ENCODE data around the gene RNF213.
"Not testable (repeated sequence)": the region's sequence is repeated elsewhere in the genome, so short reads cannot be mapped to it uniquely, and the experiment has no call there.

RNF213 gene

DNA sequence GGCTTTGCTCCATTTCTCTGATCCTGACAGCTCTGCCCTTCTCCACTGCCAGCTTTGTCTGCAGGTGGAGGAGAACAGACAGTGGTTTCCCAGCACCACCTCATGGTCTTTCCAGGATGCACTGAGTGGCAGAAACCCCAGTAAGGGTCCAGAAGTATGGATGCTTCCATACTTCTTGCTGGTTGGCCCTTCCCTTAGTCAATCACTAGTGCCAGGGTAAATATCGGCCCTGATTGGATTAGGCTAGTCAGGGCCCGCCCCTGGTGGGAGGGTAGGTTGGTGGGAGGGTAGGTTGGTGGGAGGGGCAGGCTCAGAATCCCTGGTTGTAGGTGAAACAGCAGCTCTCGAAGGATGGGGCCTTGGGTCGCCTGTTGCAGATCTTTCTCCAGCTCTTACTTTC lies 10.2 kb downstream of the RNF213 start:
- no peak for DNase-seq (ENCODE audit: extremely low read depth, insufficient read length)
- no peaks in the 10 kb centered on the region for H3K27me3 ChIP-seq (replicated peaks; ENCODE audit: control insufficient read depth, insufficient read depth, low read length)
- TF ChIP-seq, protein P1, sequence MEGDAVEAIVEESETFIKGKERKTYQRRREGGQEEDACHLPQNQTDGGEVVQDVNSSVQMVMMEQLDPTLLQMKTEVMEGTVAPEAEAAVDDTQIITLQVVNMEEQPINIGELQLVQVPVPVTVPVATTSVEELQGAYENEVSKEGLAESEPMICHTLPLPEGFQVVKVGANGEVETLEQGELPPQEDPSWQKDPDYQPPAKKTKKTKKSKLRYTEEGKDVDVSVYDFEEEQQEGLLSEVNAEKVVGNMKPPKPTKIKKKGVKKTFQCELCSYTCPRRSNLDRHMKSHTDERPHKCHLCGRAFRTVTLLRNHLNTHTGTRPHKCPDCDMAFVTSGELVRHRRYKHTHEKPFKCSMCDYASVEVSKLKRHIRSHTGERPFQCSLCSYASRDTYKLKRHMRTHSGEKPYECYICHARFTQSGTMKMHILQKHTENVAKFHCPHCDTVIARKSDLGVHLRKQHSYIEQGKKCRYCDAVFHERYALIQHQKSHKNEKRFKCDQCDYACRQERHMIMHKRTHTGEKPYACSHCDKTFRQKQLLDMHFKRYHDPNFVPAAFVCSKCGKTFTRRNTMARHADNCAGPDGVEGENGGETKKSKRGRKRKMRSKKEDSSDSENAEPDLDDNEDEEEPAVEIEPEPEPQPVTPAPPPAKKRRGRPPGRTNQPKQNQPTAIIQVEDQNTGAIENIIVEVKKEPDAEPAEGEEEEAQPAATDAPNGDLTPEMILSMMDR (IDR thresholded peaks at IDR 0.05; ENCODE audit: insufficient read depth, low read length, poor library complexity, severe bottlenecking) = no peak
- no peak overlapping the region for H3K4me3 ChIP-seq (replicated peaks; ENCODE audit: low read depth, low read length)
- peaks cover 29% of the 10 kb centered on the region for H3K36me3 ChIP-seq (ENCODE audit: control insufficient read depth, insufficient read depth, low read length)

DNA sequence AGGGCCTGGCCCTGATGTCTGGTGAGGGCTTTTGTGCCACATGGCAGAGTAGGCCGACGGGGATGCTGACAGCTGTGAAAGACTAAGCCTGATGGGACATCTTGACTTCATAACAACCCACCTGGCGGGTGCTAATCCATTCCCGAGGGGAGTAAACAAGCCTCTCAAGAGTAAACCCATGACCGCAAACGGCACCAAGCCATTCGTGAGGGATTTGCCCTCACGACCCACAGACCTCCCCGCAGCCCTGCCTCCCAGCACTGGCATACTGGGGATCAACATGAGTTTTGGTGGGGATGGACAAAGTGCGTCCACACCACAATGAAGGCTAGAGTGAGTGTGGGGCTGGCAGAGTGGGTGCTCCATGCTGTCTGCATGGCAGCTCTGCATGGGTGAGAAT lies 11.7 kb downstream of the RNF213 start:
- Histone ChIP-seq H3K4me3 (replicated peaks; ENCODE audit: low read depth, low read length) (no peak overlapping the region), H3K27me3 (replicated peaks; ENCODE audit: control insufficient read depth, insufficient read depth, low read length) (no peaks in the 10 kb centered on the region), H3K36me3 (ENCODE audit: control insufficient read depth, insufficient read depth, low read length) (peaks cover 29% of the 10 kb centered on the region)
- TF ChIP-seq, protein P1 (IDR thresholded peaks at IDR 0.05; ENCODE audit: insufficient read depth, low read length, poor library complexity, severe bottlenecking) = no peak
- DNase-seq (ENCODE audit: extremely low read depth, insufficient read length) = no peak

DNA sequence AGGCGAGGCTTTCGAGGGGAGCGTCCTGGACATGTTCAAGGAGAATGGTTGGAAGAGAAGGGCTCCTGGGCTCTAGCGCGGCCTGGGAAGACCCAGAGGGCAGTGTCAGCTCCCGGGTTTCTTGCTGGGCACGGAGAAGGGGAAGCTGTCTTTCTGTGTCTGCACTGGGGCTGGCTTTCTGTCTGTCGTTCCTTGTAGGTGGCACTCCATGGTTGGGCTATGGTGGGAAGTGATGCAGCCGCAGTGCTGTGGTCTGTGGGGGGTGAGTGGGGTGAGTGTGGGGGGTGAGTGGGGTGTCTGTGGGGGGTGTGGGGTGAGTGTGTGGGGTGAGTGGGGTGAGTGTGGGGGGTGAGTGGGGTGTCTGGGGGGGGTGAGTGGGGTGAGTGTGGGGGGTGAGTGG lies 13.7 kb downstream of the RNF213 start:
- Histone ChIP-seq H3K4me3 (replicated peaks; ENCODE audit: low read depth, low read length) (no peak overlapping the region), H3K36me3 (ENCODE audit: control insufficient read depth, insufficient read depth, low read length) (peaks cover 37% of the 10 kb centered on the region), H3K27me3 (replicated peaks; ENCODE audit: control insufficient read depth, insufficient read depth, low read length) (no peaks in the 10 kb centered on the region)
- TF ChIP-seq, protein P1 (IDR thresholded peaks at IDR 0.05; ENCODE audit: insufficient read depth, low read length, poor library complexity, severe bottlenecking) = no peak
- DNase-seq (ENCODE audit: extremely low read depth, insufficient read length) = no peak

DNA sequence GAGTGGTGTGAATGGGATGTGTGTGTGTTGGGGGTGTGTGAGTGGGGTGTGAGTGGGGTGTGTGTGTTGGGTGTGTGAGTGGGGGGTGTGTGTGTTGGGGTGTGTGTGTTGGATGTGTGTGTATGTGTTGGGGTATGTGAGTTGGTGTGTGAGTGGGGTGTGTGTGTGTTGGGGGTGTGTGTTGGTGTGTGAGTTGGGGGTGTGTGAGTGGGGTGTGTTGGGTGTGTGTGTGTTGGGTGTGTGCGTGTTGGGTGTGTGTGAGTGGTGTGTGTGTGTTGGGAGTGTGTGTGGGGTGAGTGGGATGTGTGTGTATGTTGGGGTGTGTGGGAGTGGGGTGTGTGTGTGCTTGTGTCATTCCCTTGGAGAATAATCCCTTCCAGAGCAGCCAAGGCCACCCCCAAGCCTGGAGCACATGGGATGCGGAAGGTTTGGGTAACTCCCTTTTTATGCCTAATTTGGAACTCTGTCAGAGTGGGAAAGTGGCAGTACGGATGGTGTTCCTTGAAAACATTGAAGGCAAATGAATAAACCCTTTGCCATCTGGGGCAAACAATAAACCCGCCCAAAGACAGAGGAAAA lies 14.3 kb downstream of the RNF213 start:
- TF ChIP-seq, protein P1 (IDR thresholded peaks at IDR 0.05; ENCODE audit: insufficient read depth, low read length, poor library complexity, severe bottlenecking) = no peak
- DNase-seq (ENCODE audit: extremely low read depth, insufficient read length) = no peak
- Histone ChIP-seq H3K36me3 (ENCODE audit: control insufficient read depth, insufficient read depth, low read length) (peaks cover 36% of the 10 kb centered on the region), H3K27me3 (replicated peaks; ENCODE audit: control insufficient read depth, insufficient read depth, low read length) (no peaks in the 10 kb centered on the region), H3K4me3 (replicated peaks; ENCODE audit: low read depth, low read length) (no peak overlapping the region)

DNA sequence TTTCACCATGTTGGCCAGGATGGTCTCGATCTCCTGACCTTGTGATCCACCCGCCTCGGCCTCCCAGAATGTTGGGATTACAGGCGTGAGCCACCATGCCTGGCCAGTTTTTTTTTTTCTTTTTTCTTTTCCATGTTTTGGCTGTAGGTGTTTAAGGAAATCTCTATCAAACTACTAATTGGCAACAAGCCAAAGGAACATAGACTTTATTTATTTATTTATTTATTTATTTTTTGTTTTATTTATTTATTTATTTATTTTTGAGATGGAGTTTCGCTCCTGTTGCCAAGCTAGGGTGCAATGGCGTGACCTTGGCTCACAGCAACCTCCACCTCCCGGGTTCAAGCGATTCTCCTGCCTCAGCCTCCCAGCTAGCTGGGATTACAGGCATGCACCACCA lies 15.2 kb downstream of the RNF213 start:
- peaks cover 32% of the 10 kb centered on the region for H3K36me3 ChIP-seq (ENCODE audit: control insufficient read depth, insufficient read depth, low read length)
- DNase-seq (ENCODE audit: extremely low read depth, insufficient read length); H3K4me3 ChIP-seq (replicated peaks; ENCODE audit: low read depth, low read length); H3K27me3 ChIP-seq (replicated peaks; ENCODE audit: control insufficient read depth, insufficient read depth, low read length): not testable (repeated sequence)

DNA sequence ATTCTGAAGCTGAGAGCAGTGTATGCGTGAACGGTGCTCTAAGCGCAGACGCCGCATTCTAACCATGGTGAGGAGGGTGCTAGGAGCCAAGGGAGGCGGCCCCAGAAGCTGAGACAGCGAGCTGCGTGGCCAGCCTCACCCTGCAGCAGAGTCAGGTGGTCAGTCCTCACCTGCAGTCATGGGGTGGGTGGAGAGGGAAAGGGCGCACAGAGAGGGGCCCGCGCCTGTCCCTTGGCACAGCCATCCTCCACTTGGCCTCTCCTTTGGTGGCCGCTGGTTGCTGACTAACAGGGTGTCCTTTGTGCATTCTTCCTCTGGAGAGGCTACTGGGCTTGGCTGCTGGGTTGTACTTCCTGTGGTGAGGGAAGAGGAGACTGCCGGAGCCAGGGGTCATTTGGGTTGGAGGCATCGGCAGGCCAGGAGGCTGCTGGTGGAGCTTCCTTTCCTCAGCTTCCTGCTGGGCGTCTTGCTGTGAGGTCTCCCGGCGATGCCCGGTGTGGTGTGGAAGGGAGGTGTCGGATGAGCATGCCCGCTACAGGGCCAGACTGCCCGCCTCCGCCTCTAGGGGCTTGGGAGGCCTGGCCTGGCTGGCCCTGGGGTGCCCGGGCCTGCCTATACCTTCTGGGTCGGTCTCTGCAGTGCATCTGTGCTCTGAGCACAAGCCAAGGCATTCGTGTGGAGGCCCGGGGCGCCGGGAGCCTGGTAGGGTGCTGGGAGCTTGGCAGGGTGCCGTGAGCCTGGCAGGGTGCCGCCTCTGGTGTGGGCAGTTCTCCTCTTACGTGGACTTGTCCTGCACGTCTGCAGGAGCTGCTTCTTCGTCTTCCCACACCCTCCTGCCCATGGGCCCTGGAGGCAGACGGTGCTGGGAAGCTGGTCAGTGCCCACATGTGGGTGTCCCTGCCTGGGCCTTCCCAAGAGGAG lies 17.4 kb downstream of the RNF213 start:
- DNase-seq (ENCODE audit: extremely low read depth, insufficient read length) = no peak
- peaks cover 31% of the 10 kb centered on the region for H3K36me3 ChIP-seq (ENCODE audit: control insufficient read depth, insufficient read depth, low read length)
- no peak overlapping the region for H3K4me3 ChIP-seq (replicated peaks; ENCODE audit: low read depth, low read length)
- no peaks in the 10 kb centered on the region for H3K27me3 ChIP-seq (replicated peaks; ENCODE audit: control insufficient read depth, insufficient read depth, low read length)
- TF ChIP-seq, protein P1 (IDR thresholded peaks at IDR 0.05; ENCODE audit: insufficient read depth, low read length, poor library complexity, severe bottlenecking) = no peak
